GM13977 (cell line): ENCODE results near the gene OMG.
"Not testable (repeated sequence)": the region's sequence is repeated elsewhere in the genome, so short reads cannot be mapped to it uniquely, and the experiment has no call there.

Source experiments
- DNase-seq: peaks from one replicate; pipeline ENCODE4 v3.0.0; 2012; ENCODE audit warnings: low spot score
- CTCF ChIP-seq: IDR thresholded peaks from 2 replicates; pipeline ENCODE4 v1.5.1; 2012; ENCODE audit warnings: mild to moderate bottlenecking, control low read depth; ENCODE audit not compliant: insufficient read depth; ENCODE audit errors: extremely low read depth, missing control alignments
- in situ Hi-C: fragments of 300-500 bp; cut with MboI; formaldehyde crosslinking; loops from one replicate; pipeline ENCODE4 v1.12.0; 2022; ENCODE audit warnings: low sequenced_read_pairs, low pct_unique_long_range_greater_than_20kb, mixed read lengths, inconsistent platforms; ENCODE audit not compliant: unreplicated experiment

Gene OMG

GRCh38 chr17:31297090-31297489 lies at the start of gene OMG:
Gene OMG (minus strand): TSS chr17:31297239. CDS start chr17:31296331, 908 bp downstream.
- in situ Hi-C loops, result no loop called here
- no peak for TF ChIP-seq CTCF
- no peak for DNase-seq

- in situ Hi-C loops, DNase-seq: not testable (repeated sequence)
These were observed 48.2 kb upstream of the OMG start for GRCh38 chr17:31345191-31345747.

GRCh38 chr17:31339906-31340661 lies 43.0 kb upstream of the OMG start:
- in situ Hi-C loops, result no loop called here
- TF ChIP-seq CTCF, result no peak
- no peak for DNase-seq

- in situ Hi-C loops, result loop anchor here (10.0 kb wide), 1 partner anchor 64 kb away; no protein-coding TSS in a partner anchor
- TF ChIP-seq CTCF, result no peak
- DNase-seq, result no peak
These were observed 32.2 kb upstream of the OMG start for GRCh38 chr17:31329221-31329620.

- in situ Hi-C loops, result loop anchor here (10.0 kb wide), 1 partner anchor 63 kb away; no protein-coding TSS in a partner anchor
- DNase-seq, result no peak
- no peak for TF ChIP-seq CTCF
These were observed 31.1 kb upstream of the OMG start for GRCh38 chr17:31328160-31328535.

- in situ Hi-C loops, result loop anchor here (10.0 kb wide), 1 partner anchor 63 kb away; no protein-coding TSS in a partner anchor
- no peak for DNase-seq
- no peak for TF ChIP-seq CTCF
These were observed 30.6 kb upstream of the OMG start for GRCh38 chr17:31327534-31328159.

- in situ Hi-C loops, result loop anchor here (10.0 kb wide), 1 partner anchor 59 kb away; no protein-coding TSS in a partner anchor
- TF ChIP-seq CTCF, result no peak
- DNase-seq, result no peak
These were observed 26.5 kb upstream of the OMG start for GRCh38 chr17:31323551-31323950.
